ENCODE data around the gene PROSER2.

DNA sequence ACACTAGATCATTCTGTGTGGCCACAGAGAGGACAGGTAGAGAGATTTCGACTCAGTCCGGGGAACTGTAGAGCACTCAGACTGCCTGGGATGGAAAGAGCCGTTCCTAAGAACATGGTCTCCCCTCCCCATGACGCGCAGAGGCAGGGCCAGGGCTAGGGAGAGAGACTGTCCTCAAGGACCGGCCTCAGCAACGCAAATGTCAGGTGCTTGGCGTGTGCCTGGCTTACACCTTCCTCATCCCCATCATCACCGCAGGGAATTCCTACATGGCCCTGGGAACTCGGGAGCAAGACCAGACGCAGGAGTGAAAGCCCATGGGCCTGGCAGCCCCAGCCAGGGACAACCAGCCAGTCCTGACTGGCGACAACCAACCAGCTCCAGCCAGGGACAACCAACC lies 55.6 kb downstream of the PROSER2 start:
- no peak for TF ChIP-seq REST (IDR thresholded peaks at IDR 0.05)
- TF ChIP-seq CTCF (IDR thresholded peaks at IDR 0.05; ENCODE audit: low read depth, low read length, missing input control): no peak
- TF ChIP-seq, protein P1, sequence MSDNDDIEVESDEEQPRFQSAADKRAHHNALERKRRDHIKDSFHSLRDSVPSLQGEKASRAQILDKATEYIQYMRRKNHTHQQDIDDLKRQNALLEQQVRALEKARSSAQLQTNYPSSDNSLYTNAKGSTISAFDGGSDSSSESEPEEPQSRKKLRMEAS (IDR thresholded peaks at IDR 0.05): no peak
- no peak for TF ChIP-seq SP1 (IDR thresholded peaks at IDR 0.05)
- no peak for TF ChIP-seq RXRA (IDR thresholded peaks at IDR 0.05)
- TF ChIP-seq TAF1 (conservative IDR thresholded peaks at IDR 0.05): no peak
- no peak for TF ChIP-seq EGR1 (IDR thresholded peaks at IDR 0.05; ENCODE audit: low read depth in 2 of 2)
- TF ChIP-seq NR2F2 (IDR thresholded peaks at IDR 0.05): no peak
- no peak for TF ChIP-seq JUND (IDR thresholded peaks at IDR 0.05)
- no peak for TF ChIP-seq HNF4G (IDR thresholded peaks at IDR 0.05)
- no peak for TF ChIP-seq RAD21 (IDR thresholded peaks at IDR 0.05)
- no peak for TF ChIP-seq GABPA (IDR thresholded peaks at IDR 0.05 in 1 of 2, conservative IDR thresholded peaks at IDR 0.05 in 1 of 2)
- no peak for TF ChIP-seq ATF3 (IDR thresholded peaks at IDR 0.05)

All from liver (tissue), 3 donors.